ENCODE data around the gene ZNF580. TPM values are rescaled to one million over a fixed set of nuclear protein-coding genes. Genes with fewer than 3 reads are reported as not detected.

Gene ZNF580
- polyA plus RNA-seq, 1 donor (not counting 4 experiments of a cell fraction or from before 2014, with no cell fraction given), result 3.0 TPM

GRCh38 chr19:55601084-55601483 lies 39.7 kb upstream of the ZNF580 start:
- dilution Hi-C loops (cut with MboI; ENCODE audit: extremely low pct_ligation_motif_present, low sequenced_read_pairs), result no loop called here
- Histone ChIP-seq H3K4me1 (ENCODE audit: control insufficient read depth, extremely low read depth, insufficient read depth, low read length) (peaks cover 15% of the 10 kb centered on the region), H3K9ac (ENCODE audit: control insufficient read depth, extremely low read depth, insufficient read depth, low read length) (peak overlapping the region; percentile 95), H4K20me1 (ENCODE audit: control insufficient read depth, extremely low read depth, insufficient read depth, low read length) (no peaks in the 10 kb centered on the region), H3K27ac (ENCODE audit: control insufficient read depth, insufficient read depth, low read length) (peak overlapping the region; percentile 64), H3K4me3 (ENCODE audit: control insufficient read depth in 2 of 3, extremely low read depth in 1 of 3, insufficient read depth in 2 of 3, low read depth in 1 of 3, low read length in 3 of 3) (peak overlapping the region; percentile 57 to 72 (median 60)), H3K4me2 (ENCODE audit: control insufficient read depth, extremely low read depth, insufficient read depth, low read depth, low read length) (peak overlapping the region; percentile 85), H2AFZ (ENCODE audit: control insufficient read depth, low read length) (peak overlapping the region; percentile 39), H3K9me3 (ENCODE audit: control insufficient read depth, low read depth, low read length) (no peaks in the 10 kb centered on the region), H3K27me3 (ENCODE audit: control insufficient read depth, extremely low read depth, insufficient read depth, low read length) (no peaks in the 10 kb centered on the region), H3K36me3 (ENCODE audit: control insufficient read depth in 2 of 2, extremely low read depth in 1 of 2, insufficient read depth in 2 of 2, low read length in 2 of 2) (peaks cover 5 to 6% of the 10 kb centered on the region in 2 experiments), H3K79me2 (ENCODE audit: control insufficient read depth, insufficient read depth, low read length) (peaks cover 2% of the 10 kb centered on the region), H3K9me1 (ENCODE audit: control insufficient read depth, extremely low read depth, insufficient read depth, low read length) (no peaks in the 10 kb centered on the region)
- DNase-seq (ENCODE audit: low read depth, low spot score) (no peak), FAIRE-seq (peak; percentile 90)
- no peak for TF ChIP-seq CTCF (optimal IDR thresholded peaks at IDR 0.05 in 1 of 3, IDR thresholded peaks at IDR 0.05 in 1 of 3, conservative IDR thresholded peaks at IDR 0.05 in 1 of 3; ENCODE audit: extremely low read depth in 1 of 3, insufficient read depth in 2 of 3, low read length in 3 of 3)
- no peak for TF ChIP-seq EZH2 (IDR thresholded peaks at IDR 0.05; ENCODE audit: low read length)

- TF ChIP-seq EZH2 (IDR thresholded peaks at IDR 0.05; ENCODE audit: low read length), result no peak
- no peak for TF ChIP-seq CTCF (optimal IDR thresholded peaks at IDR 0.05 in 1 of 3, IDR thresholded peaks at IDR 0.05 in 1 of 3, conservative IDR thresholded peaks at IDR 0.05 in 1 of 3; ENCODE audit: extremely low read depth in 1 of 3, insufficient read depth in 2 of 3, low read length in 3 of 3)
- peaks cover 13% of the 10 kb centered on the region for H3K79me2 ChIP-seq (ENCODE audit: control insufficient read depth, insufficient read depth, low read length)
- no peak overlapping the region for H3K4me3 ChIP-seq (ENCODE audit: control insufficient read depth in 2 of 3, extremely low read depth in 1 of 3, insufficient read depth in 2 of 3, low read depth in 1 of 3, low read length in 3 of 3)
- H3K4me2 ChIP-seq (ENCODE audit: control insufficient read depth, extremely low read depth, insufficient read depth, low read depth, low read length), result no peak overlapping the region
- no peaks in the 10 kb centered on the region for H3K9me1 ChIP-seq (ENCODE audit: control insufficient read depth, extremely low read depth, insufficient read depth, low read length)
- dilution Hi-C loops (cut with MboI; ENCODE audit: extremely low pct_ligation_motif_present, low sequenced_read_pairs), result no loop called here
- H3K9me3 ChIP-seq (ENCODE audit: control insufficient read depth, low read depth, low read length), result no peaks in the 10 kb centered on the region
- no peaks in the 10 kb centered on the region for H4K20me1 ChIP-seq (ENCODE audit: control insufficient read depth, extremely low read depth, insufficient read depth, low read length)
- no peaks in the 10 kb centered on the region for H3K27me3 ChIP-seq (ENCODE audit: control insufficient read depth, extremely low read depth, insufficient read depth, low read length)
- no peak overlapping the region for H2AFZ ChIP-seq (ENCODE audit: control insufficient read depth, low read length)
- no peak overlapping the region for H3K9ac ChIP-seq (ENCODE audit: control insufficient read depth, extremely low read depth, insufficient read depth, low read length)
- H3K36me3 ChIP-seq (ENCODE audit: control insufficient read depth in 2 of 2, extremely low read depth in 1 of 2, insufficient read depth in 2 of 2, low read length in 2 of 2), result peaks cover 6 to 7% of the 10 kb centered on the region in 2 experiments
- H3K27ac ChIP-seq (ENCODE audit: control insufficient read depth, insufficient read depth, low read length), result peak overlapping the region; percentile 64
- FAIRE-seq (no peak), DNase-seq (ENCODE audit: low read depth, low spot score) (no peak)
- H3K4me1 ChIP-seq (ENCODE audit: control insufficient read depth, extremely low read depth, insufficient read depth, low read length), result peaks cover 23% of the 10 kb centered on the region
These were observed 38.4 kb upstream of the ZNF580 start for GRCh38 chr19:55602104-55603001.
